Keratinocyte (primary cell): ENCODE results near the gene NSMCE1. TPM values are rescaled to one million over a fixed set of nuclear protein-coding genes. Genes with fewer than 3 reads are reported as not detected.

Source experiments
- DNase-seq: peaks from one replicate; pipeline ENCODE4 v3.0.0-alpha.2; 2011; ENCODE audit warnings: low read depth, missing footprints, low spot score
- FAIRE-seq: peaks from 2 replicates; lab custom pipeline; 2011; peaks lifted over from hg19 to GRCh38; lab: Jason Lieb, UNC
- H2AFZ ChIP-seq: 2 replicates; pipeline ENCODE4 v1.6.0; 2012; ENCODE audit warnings: low read length, control low read depth, inconsistent platforms; ENCODE audit not compliant: control insufficient read depth
- H3K27ac ChIP-seq: 2 replicates; pipeline ENCODE4 v1.5.1; 2011; ENCODE audit warnings: low read length; ENCODE audit not compliant: control insufficient read depth, insufficient read depth
- H3K27me3 ChIP-seq: 3 replicates; pipeline ENCODE4 v1.6.0; 2011; ENCODE audit warnings: low read length; ENCODE audit not compliant: control insufficient read depth, insufficient read depth; ENCODE audit errors: extremely low read depth
- H3K36me3 ChIP-seq, 2 experiments: 2 replicates in 1 of 2; 3 replicates in 1 of 2; pipeline ENCODE4 v1.5.1; 2011; ENCODE audit warnings: low read length in 2 of 2, mild to moderate bottlenecking in 1 of 2; ENCODE audit not compliant: control insufficient read depth in 2 of 2, insufficient read depth in 2 of 2; ENCODE audit errors: extremely low read depth in 1 of 2
- H3K4me1 ChIP-seq: 3 replicates; pipeline ENCODE4 v1.5.1; 2011; ENCODE audit warnings: low read length; ENCODE audit not compliant: control insufficient read depth, insufficient read depth; ENCODE audit errors: extremely low read depth
- H3K4me2 ChIP-seq: 3 replicates; pipeline ENCODE4 v1.6.0; 2011; ENCODE audit warnings: low read depth, low read length; ENCODE audit not compliant: control insufficient read depth, insufficient read depth; ENCODE audit errors: extremely low read depth
- H3K4me3 ChIP-seq, 3 experiments: fragments of 200-600 bp in 1 of 3; sonication (generic) in 1 of 3; 2 replicates in 2 of 3; 3 replicates in 1 of 3; pipeline ENCODE4 v1.5.1; 2011 to 2016; ENCODE audit warnings: low read length in 3 of 3, mild to moderate bottlenecking in 3 of 3, control low read depth in 2 of 3, inconsistent platforms in 1 of 3, low read depth in 1 of 3, mixed read lengths in 1 of 3, mixed run types in 1 of 3, moderate library complexity in 1 of 3; ENCODE audit not compliant: control insufficient read depth in 2 of 3, insufficient read depth in 2 of 3; ENCODE audit errors: extremely low read depth in 1 of 3
- H3K79me2 ChIP-seq: 2 replicates; pipeline ENCODE4 v1.6.0; 2012; ENCODE audit warnings: low read length; ENCODE audit not compliant: control insufficient read depth, insufficient read depth
- H3K9ac ChIP-seq: 3 replicates; pipeline ENCODE4 v1.6.0; 2011; ENCODE audit warnings: low read length; ENCODE audit not compliant: control insufficient read depth, insufficient read depth; ENCODE audit errors: extremely low read depth
- H3K9me1 ChIP-seq: 3 replicates; pipeline ENCODE4 v1.6.0; 2011; ENCODE audit warnings: low read length; ENCODE audit not compliant: control insufficient read depth, insufficient read depth; ENCODE audit errors: extremely low read depth
- H3K9me3 ChIP-seq: 2 replicates; pipeline ENCODE4 v1.5.1; 2012; ENCODE audit warnings: low read depth, low read length; ENCODE audit not compliant: control insufficient read depth
- H4K20me1 ChIP-seq: 3 replicates; pipeline ENCODE4 v1.6.0; 2011; ENCODE audit warnings: low read length; ENCODE audit not compliant: control insufficient read depth, insufficient read depth; ENCODE audit errors: extremely low read depth
- EZH2 ChIP-seq: IDR thresholded peaks from one replicate; pipeline ENCODE4 v1.6.1; 2012; ENCODE audit warnings: inconsistent platforms, mild to moderate bottlenecking, low read length, moderate library complexity
- dilution Hi-C: fragments of 300-500 bp; cut with MboI; formaldehyde crosslinking; loops from one replicate; pipeline ENCODE4 v1.7.0; 2020; ENCODE audit warnings: low sequenced_read_pairs; ENCODE audit not compliant: extremely low pct_ligation_motif_present
- polyA plus RNA-seq, 5 experiments: library from polyadenylated mRNA; depleted of rRNA in 3 of 5; stranded (reverse) in 3 of 5; stranded (forward) in 1 of 5; unstranded in 1 of 5; fragments of >200 nt; gene quantifications; 1 replicate in 1 of 5; 2 replicates in 3 of 5; 3 replicates in 1 of 5; pipeline versions ENCODE4 v1.2.1 to v1.2.3, GENCODE V29; 2011 to 2012; ENCODE audit warnings: missing spikeins in 2 of 5, low read depth in 1 of 5, low replicate concordance in 1 of 5
- TF ChIP-seq, protein P1 (sequence below), 3 experiments: IDR thresholded peaks in 1 of 3; conservative IDR thresholded peaks in 1 of 3; optimal IDR thresholded peaks in 1 of 3; 2 replicates in 2 of 3; 3 replicates in 1 of 3; pipeline versions ENCODE3 to v1.5.1; 2011; ENCODE audit warnings: low read length in 3 of 3, mild to moderate bottlenecking in 3 of 3, moderate library complexity in 2 of 3, control low read depth in 1 of 3, inconsistent platforms in 1 of 3; ENCODE audit not compliant: insufficient read depth in 2 of 3; ENCODE audit errors: extremely low read depth in 1 of 3

NSMCE1 gene
- polyA plus RNA-seq, 1 donor (not counting 4 experiments of a cell fraction or from before 2014, with no cell fraction given) = 55.9 TPM

DNA sequence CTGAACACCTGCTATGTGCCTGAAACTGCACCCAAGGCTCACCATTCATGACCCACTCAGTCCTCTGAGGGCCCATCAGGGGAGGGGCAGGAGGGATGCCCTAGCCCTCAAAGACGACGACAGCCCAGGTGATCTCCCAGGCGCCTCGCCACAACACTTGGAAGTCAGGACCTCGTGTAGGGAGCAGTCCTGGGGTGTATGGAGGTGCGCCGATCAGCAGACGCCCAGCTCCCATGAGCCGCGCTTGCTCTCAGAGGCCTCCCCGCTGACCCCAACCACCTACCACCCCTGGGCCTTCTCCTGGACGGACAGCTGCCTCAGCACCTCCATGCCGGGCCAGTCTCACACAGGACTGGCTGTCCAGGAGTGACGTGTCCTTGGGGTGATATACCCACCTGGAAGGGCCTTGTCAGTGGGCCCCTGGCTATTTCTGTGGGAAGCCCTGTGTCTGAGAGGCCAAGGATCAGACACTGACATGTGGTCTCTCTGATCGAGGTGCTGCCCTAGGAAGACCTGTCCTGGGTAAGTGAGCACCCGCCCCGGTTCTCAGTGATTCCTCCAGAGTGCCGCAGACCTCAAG is 38.6 kb downstream of the NSMCE1 start:
- no peak for TF ChIP-seq EZH2
- TF ChIP-seq, protein P1, sequence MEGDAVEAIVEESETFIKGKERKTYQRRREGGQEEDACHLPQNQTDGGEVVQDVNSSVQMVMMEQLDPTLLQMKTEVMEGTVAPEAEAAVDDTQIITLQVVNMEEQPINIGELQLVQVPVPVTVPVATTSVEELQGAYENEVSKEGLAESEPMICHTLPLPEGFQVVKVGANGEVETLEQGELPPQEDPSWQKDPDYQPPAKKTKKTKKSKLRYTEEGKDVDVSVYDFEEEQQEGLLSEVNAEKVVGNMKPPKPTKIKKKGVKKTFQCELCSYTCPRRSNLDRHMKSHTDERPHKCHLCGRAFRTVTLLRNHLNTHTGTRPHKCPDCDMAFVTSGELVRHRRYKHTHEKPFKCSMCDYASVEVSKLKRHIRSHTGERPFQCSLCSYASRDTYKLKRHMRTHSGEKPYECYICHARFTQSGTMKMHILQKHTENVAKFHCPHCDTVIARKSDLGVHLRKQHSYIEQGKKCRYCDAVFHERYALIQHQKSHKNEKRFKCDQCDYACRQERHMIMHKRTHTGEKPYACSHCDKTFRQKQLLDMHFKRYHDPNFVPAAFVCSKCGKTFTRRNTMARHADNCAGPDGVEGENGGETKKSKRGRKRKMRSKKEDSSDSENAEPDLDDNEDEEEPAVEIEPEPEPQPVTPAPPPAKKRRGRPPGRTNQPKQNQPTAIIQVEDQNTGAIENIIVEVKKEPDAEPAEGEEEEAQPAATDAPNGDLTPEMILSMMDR (optimal IDR thresholded peaks at IDR 0.05 in 1 of 3, IDR thresholded peaks at IDR 0.05 in 1 of 3, conservative IDR thresholded peaks at IDR 0.05 in 1 of 3; ENCODE audit: extremely low read depth in 1 of 3, insufficient read depth in 2 of 3, low read length in 3 of 3) = no peak
- Histone ChIP-seq H3K79me2 (no peaks in the 10 kb centered on the region), H3K9me1 (no peaks in the 10 kb centered on the region), H3K9me3 (no peaks in the 10 kb centered on the region), H2AFZ (no peak overlapping the region), H3K27ac (no peak overlapping the region), H3K4me1 (peaks cover 15% of the 10 kb centered on the region), H3K4me2 (no peak overlapping the region), H4K20me1 (no peaks in the 10 kb centered on the region), H3K27me3 (no peaks in the 10 kb centered on the region), H3K36me3 (peaks cover 18 to 30% of the 10 kb centered on the region in 2 experiments), H3K4me3 (no peak overlapping the region), H3K9ac (no peak overlapping the region)
- FAIRE-seq = no peak
- dilution Hi-C loops = no loop called here
- no peak for DNase-seq

- DNase-seq (no peak), FAIRE-seq (no peak)
- Histone ChIP-seq H3K27me3 (no peaks in the 10 kb centered on the region), H3K4me1 (peaks cover 10% of the 10 kb centered on the region), H3K9me1 (no peaks in the 10 kb centered on the region), H2AFZ (no peak overlapping the region), H3K27ac (no peak overlapping the region), H3K4me3 (no peak overlapping the region), H3K36me3 (peaks cover 12 to 34% of the 10 kb centered on the region in 2 experiments), H3K9ac (no peak overlapping the region), H3K9me3 (no peaks in the 10 kb centered on the region), H3K4me2 (no peak overlapping the region), H4K20me1 (no peaks in the 10 kb centered on the region), H3K79me2 (no peaks in the 10 kb centered on the region)
- TF ChIP-seq, protein P1 (optimal IDR thresholded peaks at IDR 0.05 in 1 of 3, IDR thresholded peaks at IDR 0.05 in 1 of 3, conservative IDR thresholded peaks at IDR 0.05 in 1 of 3; ENCODE audit: extremely low read depth in 1 of 3, insufficient read depth in 2 of 3, low read length in 3 of 3) = no peak
- TF ChIP-seq EZH2 = no peak
- dilution Hi-C loops = no loop called here
Measured at GRCh38 chr16:27228621-27229501, 39.7 kb downstream of the NSMCE1 start.
